Stimulated activated CD8-positive, alpha-beta memory T cell treated with anti-CD3 and anti-CD28 coated beads, Interleukin-4, amount 100 ng/mL, for 24 hours (primary cell): ENCODE results near the gene PRMT3.
"Not testable (repeated sequence)": the region's sequence is repeated elsewhere in the genome, so short reads cannot be mapped to it uniquely, and the experiment has no call there.

Experiments
- DNase-seq: peaks from one replicate; pipeline ENCODE4 v3.0.0-alpha.2; 2020; ENCODE audit warnings: low read depth

PRMT3 gene

DNA sequence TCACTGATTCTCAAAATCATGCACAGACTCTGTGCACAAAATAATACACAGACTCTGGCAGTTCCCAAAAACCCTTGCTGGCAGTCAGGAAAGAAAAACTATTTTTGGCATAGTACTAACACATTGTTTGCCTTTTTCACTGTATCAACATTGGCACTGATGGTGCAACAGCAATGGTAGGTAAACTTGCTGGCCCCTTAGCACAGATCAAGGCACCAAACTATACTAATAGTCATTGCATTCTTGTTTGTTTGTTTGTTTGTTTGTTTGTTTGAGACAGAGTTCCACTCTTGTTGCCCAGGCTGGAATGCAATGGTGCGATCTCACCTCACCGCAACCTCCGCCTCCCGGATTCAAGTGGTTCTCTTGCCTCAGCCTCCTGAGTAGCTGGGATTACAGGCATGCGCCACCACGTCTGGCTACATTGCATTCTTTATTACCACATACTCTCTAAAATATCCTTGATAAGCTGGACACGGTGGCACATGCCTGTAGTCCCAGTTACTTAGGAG is 130.9 kb downstream of the PRMT3 start:
- DNase-seq = no peak

DNA sequence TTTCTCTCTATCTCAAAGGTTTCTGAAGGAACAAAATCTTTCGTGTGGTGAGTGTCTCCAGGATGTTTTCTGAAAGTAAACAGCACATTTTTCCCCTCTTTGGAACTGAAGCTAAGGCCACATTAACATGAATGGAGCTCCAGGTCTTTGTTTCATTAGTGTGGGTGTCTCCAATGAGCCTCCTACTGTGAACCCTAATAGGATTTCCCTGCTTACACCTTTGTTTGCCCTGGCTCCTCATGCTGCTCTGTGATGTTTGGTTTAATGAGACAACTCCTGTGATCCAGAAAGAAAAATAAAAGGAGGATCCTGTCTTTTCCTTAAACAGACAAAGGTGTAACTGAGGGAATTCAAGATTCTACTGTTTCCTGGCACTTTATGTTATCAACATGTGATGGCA is 135.0 kb downstream of the PRMT3 start:
- DNase-seq = no peak

DNA sequence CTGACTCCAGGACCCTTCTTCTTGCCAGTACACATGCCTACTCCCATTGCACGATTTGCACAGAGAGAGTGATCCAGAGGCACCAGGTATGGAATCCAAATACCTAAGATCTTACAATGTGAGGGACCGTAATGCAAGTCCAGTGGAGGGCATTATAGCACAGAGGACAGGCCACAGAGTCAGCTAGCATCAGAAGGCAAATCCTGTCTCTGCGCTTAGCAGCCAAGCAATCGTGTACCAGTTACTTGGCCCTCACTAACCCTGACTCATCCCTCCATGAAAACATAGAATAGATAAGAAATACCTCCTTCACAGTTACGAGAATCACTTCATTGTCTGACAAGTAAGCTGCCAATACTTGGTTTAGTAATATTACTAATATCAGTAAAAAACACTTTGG is 142.2 kb downstream of the PRMT3 start:
- no peak for DNase-seq

DNA sequence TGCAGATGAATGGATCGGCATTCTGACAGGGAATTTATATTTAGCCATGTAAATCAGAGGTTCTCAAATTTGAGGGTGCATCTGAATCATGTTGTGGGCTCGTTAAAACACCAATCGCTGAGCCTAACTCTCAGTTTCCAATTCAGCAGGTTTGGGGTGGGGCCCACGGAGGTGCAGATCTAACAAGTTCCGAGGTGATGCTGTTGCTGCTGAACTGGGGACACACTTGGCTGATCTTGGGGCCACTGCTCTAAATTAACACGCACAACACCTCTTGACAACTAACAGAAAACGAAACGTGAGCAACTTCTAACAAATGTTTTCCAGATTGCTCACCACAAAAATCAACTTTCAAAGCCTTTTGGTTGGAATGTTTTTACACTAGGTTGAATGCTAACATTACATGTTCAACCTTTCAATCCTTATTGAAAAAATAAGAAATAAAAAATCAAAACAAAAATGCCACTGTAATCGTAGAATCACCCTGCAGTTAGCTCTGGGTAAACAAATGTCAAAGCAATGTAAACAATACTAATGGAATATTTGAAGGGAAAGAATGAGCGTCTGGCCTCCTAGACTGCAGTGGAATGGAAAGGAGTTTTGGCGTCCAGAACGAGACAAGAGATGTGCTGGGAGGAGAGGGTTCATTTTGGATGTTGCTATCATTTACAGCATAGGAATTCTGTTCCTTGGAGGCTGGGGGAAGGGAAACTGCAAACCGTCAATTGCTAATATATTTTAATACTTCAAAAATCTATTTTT is 143.6 kb downstream of the PRMT3 start:
- no peak for DNase-seq

DNA sequence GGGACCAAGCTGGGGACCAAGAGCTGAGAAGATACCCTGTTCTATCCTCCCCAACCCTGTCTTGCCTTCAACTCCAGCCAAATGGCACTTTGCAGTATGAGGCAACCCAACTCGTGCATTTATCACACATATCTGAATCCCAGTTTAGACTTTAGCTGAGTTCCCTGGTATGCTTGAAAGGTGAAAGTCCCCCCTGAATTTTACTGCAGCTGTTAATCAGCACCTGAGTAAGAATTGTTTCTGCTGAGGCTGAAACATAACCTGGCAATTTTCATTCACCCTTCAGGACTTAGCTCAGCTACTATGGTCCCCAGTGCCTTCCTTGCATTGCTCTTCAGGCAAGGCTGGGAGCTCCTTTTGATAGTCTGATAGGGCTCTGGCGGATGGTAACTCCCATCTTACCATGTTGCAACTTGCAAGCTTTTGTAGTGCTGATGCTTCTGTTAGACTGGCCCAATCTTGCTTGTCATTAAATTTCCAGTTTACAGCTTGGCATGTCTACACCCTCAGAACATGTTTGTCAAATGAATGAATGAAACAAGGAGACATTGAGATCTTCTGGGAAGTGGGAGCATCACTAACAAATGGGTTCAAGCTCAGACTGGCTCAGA is 147.9 kb downstream of the PRMT3 start:
- DNase-seq = no peak

DNA sequence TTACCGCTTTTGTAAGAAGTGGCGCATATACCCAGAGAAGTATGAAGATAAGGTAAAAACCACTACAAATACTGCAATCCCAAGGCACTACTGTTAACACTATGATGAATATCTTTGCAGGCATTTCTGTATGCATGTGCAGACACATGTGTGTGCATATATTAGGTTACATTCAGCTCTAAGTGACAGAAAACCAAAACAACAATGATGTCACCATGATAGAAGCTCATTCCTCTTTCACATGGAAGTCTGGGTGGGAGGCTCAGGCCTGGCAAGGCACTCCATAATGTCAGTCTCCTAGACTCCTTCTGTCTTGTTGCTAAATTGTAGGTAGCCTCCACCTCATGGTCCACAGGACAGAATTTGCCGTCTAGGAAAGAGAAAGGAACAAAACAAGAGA is 148.8 kb downstream of the PRMT3 start:
- no peak for DNase-seq

DNA sequence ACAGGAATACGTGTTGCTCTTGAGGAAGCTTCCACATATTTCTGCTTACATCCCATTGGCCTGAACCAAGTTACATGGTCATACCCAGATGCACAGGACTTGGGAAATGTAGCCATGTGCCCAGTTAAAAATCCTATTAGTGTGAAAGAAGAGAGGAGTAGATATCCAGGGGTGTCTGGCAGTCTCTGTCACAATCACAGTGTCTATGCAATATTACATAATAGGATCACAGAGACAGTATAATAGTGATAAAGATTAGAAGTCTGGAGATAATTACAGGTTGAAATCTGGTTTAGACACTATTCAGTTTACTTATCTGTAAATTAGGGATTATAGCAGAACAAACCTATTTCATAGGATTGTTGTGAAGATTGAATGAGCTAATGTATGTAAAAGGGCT is 149.3 kb downstream of the PRMT3 start:
- no peak for DNase-seq

DNA sequence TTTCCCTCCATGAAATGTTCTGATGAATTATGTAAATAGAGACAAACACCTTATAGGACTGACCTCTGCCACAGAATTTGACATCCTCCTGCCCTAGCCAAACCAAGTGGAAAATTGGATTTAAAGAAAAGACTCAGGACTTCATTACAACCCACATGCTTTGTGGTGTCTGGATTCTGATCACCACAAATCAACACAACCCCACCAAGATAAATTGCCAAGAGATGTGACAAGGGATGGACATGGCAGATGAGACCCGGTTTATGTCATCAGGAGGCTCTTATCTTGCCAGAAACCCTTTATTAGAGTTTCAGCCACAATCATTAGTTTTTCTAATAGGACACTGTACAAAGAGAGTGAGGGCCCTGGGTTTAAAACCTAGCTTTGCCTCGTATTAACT is 154.0 kb downstream of the PRMT3 start:
- DNase-seq = no peak

DNA sequence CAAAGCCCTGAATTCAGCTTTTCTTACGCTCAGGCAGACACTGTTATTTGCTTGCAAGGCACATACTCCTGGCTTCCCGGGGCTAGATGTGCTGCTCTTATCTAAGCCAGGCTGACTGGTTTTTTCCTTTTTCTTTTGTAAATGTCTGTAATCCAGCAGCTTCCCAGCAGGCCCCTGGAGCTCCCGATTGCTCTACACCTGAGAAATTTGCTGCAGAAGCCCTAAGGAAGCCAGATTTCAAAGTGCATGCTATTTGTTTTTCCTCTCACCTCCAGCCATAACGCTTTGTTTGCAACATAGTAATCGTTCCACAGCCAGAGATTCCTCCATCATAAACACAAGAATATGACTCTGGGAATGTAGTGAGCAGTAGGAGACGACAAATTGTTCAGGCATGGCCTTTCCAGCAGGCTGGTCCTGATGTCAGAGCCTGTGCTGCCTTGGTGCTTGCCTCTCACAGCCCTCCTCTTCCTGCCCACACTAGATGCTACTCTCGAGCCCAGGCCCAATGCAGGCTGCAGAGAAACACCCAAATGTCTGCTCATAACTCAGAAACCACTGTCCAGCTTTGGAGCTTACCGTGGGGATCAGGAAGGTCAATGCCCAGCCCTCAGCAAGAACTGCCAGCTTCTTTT is 157.2 kb downstream of the PRMT3 start:
- DNase-seq = no peak

DNA sequence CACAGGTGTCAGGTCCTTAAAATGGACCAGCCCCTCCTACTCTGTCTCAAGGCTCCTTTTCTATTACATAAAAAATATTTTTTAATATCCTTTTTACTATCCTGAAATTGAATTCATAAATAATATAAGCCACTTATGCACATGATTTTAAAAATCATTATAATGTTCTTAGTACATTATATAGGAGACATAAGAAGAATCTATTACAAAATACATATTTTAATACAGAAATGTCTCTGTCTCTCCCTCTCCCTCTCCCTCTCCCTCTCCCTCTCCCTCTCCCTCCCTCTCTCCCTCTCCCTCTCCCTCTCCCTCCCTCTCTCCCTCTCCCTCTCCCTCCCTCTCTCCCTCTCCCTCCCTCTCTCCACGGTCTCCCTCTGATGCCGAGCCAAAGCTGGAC is 159.9 kb downstream of the PRMT3 start:
- DNase-seq = no peak

DNA sequence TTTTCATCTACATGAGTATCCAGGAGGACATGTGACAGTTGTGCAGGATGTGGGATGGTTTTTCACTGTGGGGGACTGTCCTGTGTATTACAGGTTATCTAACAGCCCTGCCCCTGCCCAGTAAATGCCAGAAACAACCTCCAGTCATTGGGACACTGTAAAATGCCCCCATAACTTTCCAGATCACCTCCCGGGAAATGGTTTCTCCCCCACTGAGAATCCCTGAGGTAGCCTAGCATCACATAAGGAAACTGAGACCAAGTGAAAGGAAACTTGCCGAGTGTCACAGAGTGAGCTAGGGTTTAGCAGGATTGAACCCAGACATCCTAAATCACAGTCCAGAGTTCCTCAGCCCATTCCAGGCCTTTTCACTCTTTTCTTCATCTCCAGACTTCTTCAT is 163.6 kb downstream of the PRMT3 start:
- DNase-seq = no peak

DNA sequence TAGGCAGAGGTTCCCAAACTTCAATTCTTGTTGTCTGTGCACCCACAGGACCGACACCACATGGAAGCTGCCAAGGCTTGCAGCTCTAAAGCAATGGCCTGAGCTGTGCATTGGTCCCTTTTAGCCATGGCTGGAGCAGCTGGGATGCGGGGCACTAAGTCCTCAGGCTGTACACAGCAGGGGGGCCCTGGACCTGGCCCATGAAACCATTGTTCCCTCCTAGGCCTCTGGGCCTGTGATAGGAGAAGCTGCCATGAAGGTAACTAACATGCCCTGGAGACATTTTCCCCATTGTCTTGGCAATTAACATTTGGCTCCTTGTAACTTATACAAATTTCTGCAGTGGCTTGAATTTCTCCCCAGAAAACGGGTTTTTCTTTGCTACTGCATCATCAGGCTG is 168.3 kb downstream of the PRMT3 start:
- no peak for DNase-seq

DNA sequence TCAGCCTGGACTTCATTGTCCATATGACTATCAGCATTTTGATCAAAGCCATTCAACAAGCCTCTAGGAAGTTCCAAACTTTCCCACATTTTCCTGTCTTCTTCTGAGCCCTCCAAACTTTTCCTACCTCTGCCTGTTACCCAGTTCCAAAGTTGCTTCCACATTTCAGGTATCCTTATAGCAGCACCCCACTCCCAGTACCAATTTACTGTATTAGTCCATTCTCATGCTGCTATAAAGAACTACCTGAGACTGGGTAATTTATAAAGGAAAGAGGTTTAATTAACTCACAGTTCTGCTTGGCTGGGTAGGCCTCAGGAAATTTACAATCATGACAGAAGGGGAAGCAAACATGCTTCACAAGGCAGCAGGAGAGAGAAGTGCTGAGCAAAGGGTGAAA is 168.9 kb downstream of the PRMT3 start:
- not testable (repeated sequence) for DNase-seq

DNA sequence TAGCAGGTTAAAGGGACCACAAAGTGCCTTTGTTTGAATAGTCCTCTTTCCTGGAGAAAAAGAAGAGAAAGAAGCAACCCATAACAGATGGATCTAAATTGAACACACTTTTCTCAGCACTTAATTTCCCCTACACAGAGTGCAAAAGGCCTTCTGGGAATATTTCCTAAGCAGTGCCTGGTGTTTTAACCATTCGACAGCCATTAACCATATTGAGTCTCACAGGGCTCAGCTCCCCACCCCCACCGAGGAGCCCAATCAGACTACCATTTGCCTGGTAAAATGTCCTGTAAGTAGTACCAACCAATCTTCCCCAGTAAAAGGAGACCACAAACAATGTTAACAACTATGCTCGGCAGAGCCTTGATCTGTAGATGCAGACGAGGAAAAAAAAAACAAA is 171.2 kb downstream of the PRMT3 start:
- DNase-seq = no peak
